ENCODE data around the gene TSPAN8.

Gene TSPAN8

DNA sequence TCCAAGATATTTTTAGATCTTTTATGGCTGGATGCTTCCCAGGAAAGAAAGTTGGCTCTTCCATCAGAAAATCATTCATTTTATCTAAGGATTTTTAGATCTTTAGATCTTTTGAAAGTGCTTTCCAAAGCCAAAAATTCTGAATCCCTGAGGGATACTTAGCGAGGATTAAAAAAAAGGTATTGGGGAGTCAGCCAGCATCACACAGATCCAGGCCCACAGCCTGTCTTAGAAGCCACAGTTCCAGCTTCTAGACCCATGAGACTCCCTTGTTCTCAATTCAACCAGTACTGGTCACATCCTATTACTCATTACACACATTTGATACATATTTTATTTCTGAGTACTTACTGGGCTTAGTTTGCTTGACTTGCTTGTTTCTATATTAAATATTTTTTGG, 49.9 kb downstream of the TSPAN8 start:
- H4K5ac ChIP-seq (ENCODE audit: low read length), result no peak overlapping the region
- H3K9ac ChIP-seq (ENCODE audit: low read length), result no peak overlapping the region
- H3K4me1 ChIP-seq (ENCODE audit: control insufficient read depth, low read depth, low read length), result no peaks in the 10 kb centered on the region
- H3K4ac ChIP-seq (ENCODE audit: low read depth, low read length), result no peak overlapping the region
- no peak overlapping the region for H2BK5ac ChIP-seq (ENCODE audit: low read length)
- no peak overlapping the region for H3K4me2 ChIP-seq (ENCODE audit: low read length)
- no peak overlapping the region for H4K8ac ChIP-seq (ENCODE audit: low read depth, low read length)
- H3K79me2 ChIP-seq (ENCODE audit: control insufficient read depth, insufficient read depth, low read length), result no peaks in the 10 kb centered on the region
- no peaks in the 10 kb centered on the region for H3K36me3 ChIP-seq (ENCODE audit: control insufficient read depth, insufficient read depth, low read length)
- H3K27ac ChIP-seq (ENCODE audit: low read depth, low read length), result no peak overlapping the region
- WGBS (ENCODE audit: extremely low coverage, insufficient coverage, low lambda C conversion rate), result no CpG with 5 or more reads among the region's 1 CpG
- H3K23ac ChIP-seq (ENCODE audit: low read length), result no peak overlapping the region
- H3K27me3 ChIP-seq (ENCODE audit: insufficient read depth, low read length, poor library complexity), result no peaks in the 10 kb centered on the region
- no peak overlapping the region for H3K56ac ChIP-seq (ENCODE audit: low read length)
- H2BK120ac ChIP-seq (ENCODE audit: low read depth, low read length), result no peak overlapping the region
- DNase-seq, result no peak
- no peaks in the 10 kb centered on the region for H3K79me1 ChIP-seq (ENCODE audit: low read length)
- no peak overlapping the region for H2AK5ac ChIP-seq (ENCODE audit: low read length)
- H2BK15ac ChIP-seq (replicated peaks; ENCODE audit: low read depth), result no peak overlapping the region
- no peak overlapping the region for H3K18ac ChIP-seq (ENCODE audit: low read length)
- no peak overlapping the region for H3K4me3 ChIP-seq (ENCODE audit: low read length)

GRCh38 chr12:71105956-71106355, 51.8 kb downstream of the TSPAN8 start:
- Histone ChIP-seq H2BK5ac (ENCODE audit: low read length) (no peak overlapping the region), H3K4ac (ENCODE audit: low read depth, low read length) (no peak overlapping the region), H3K23ac (ENCODE audit: low read length) (no peak overlapping the region), H2BK15ac (replicated peaks; ENCODE audit: low read depth) (no peak overlapping the region), H2AK5ac (ENCODE audit: low read length) (no peak overlapping the region), H3K79me2 (ENCODE audit: control insufficient read depth, insufficient read depth, low read length) (no peaks in the 10 kb centered on the region), H3K79me1 (ENCODE audit: low read length) (no peaks in the 10 kb centered on the region), H3K4me2 (ENCODE audit: low read length) (no peak overlapping the region), H4K8ac (ENCODE audit: low read depth, low read length) (no peak overlapping the region), H3K9ac (ENCODE audit: low read length) (no peak overlapping the region), H3K4me3 (ENCODE audit: low read length) (no peak overlapping the region), H4K5ac (ENCODE audit: low read length) (no peak overlapping the region), H3K4me1 (ENCODE audit: control insufficient read depth, low read depth, low read length) (no peaks in the 10 kb centered on the region), H3K18ac (ENCODE audit: low read length) (no peak overlapping the region), H3K27ac (ENCODE audit: low read depth, low read length) (no peak overlapping the region), H3K27me3 (ENCODE audit: insufficient read depth, low read length, poor library complexity) (no peaks in the 10 kb centered on the region), H3K36me3 (ENCODE audit: control insufficient read depth, insufficient read depth, low read length) (no peaks in the 10 kb centered on the region), H2BK120ac (ENCODE audit: low read depth, low read length) (no peak overlapping the region), H3K56ac (ENCODE audit: low read length) (no peak overlapping the region)
- DNase-seq, result no peak

DNA sequence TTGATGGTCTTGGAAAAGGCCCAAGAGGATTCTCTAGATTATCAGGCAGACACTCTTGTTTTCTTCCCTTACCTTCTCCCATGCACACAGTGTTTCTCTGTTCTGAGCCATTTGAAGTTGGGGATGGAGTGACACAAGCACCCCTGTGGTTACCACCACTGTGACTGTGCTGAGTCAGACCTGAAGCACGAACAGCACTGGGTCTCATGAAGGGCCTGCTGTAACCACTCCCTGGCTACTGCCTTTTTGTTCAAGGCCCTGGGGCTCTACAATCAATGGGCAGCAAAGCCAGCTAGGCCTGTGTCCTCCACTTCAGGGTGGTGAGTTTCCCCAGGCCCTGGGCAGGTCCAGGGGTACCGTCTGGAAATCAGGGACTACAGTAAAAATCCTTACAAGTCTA, 65.5 kb downstream of the TSPAN8 start:
- no peak overlapping the region for H3K18ac ChIP-seq (ENCODE audit: low read length)
- no peak overlapping the region for H2BK15ac ChIP-seq (replicated peaks; ENCODE audit: low read depth)
- no peak overlapping the region for H4K5ac ChIP-seq (ENCODE audit: low read length)
- H3K23ac ChIP-seq (ENCODE audit: low read length), result no peak overlapping the region
- H2BK120ac ChIP-seq (ENCODE audit: low read depth, low read length), result no peak overlapping the region
- no peaks in the 10 kb centered on the region for H3K36me3 ChIP-seq (ENCODE audit: control insufficient read depth, insufficient read depth, low read length)
- no peak overlapping the region for H4K8ac ChIP-seq (ENCODE audit: low read depth, low read length)
- H3K4me2 ChIP-seq (ENCODE audit: low read length), result no peak overlapping the region
- H3K4me1 ChIP-seq (ENCODE audit: control insufficient read depth, low read depth, low read length), result no peaks in the 10 kb centered on the region
- no peak overlapping the region for H3K4ac ChIP-seq (ENCODE audit: low read depth, low read length)
- H3K79me1 ChIP-seq (ENCODE audit: low read length), result no peaks in the 10 kb centered on the region
- no peak overlapping the region for H3K56ac ChIP-seq (ENCODE audit: low read length)
- no peak overlapping the region for H2BK5ac ChIP-seq (ENCODE audit: low read length)
- H2AK5ac ChIP-seq (ENCODE audit: low read length), result no peak overlapping the region
- H3K27ac ChIP-seq (ENCODE audit: low read depth, low read length), result no peak overlapping the region
- H3K9ac ChIP-seq (ENCODE audit: low read length), result no peak overlapping the region
- peak; percentile 26 for DNase-seq
- no peak overlapping the region for H3K4me3 ChIP-seq (ENCODE audit: low read length)
- no peaks in the 10 kb centered on the region for H3K27me3 ChIP-seq (ENCODE audit: insufficient read depth, low read length, poor library complexity)
- no CpG with 5 or more reads among the region's 2 CpGs for WGBS (ENCODE audit: extremely low coverage, insufficient coverage, low lambda C conversion rate)
- H3K79me2 ChIP-seq (ENCODE audit: control insufficient read depth, insufficient read depth, low read length), result no peaks in the 10 kb centered on the region

- Histone ChIP-seq H3K18ac (ENCODE audit: low read length) (no peak overlapping the region), H3K27ac (ENCODE audit: low read depth, low read length) (no peak overlapping the region), H3K4me2 (ENCODE audit: low read length) (no peak overlapping the region), H3K23ac (ENCODE audit: low read length) (no peak overlapping the region), H3K79me2 (ENCODE audit: control insufficient read depth, insufficient read depth, low read length) (no peaks in the 10 kb centered on the region), H3K4me3 (ENCODE audit: low read length) (no peak overlapping the region), H2AK5ac (ENCODE audit: low read length) (no peak overlapping the region), H2BK15ac (replicated peaks; ENCODE audit: low read depth) (no peak overlapping the region), H3K36me3 (ENCODE audit: control insufficient read depth, insufficient read depth, low read length) (no peaks in the 10 kb centered on the region), H3K27me3 (ENCODE audit: insufficient read depth, low read length, poor library complexity) (no peaks in the 10 kb centered on the region), H2BK120ac (ENCODE audit: low read depth, low read length) (no peak overlapping the region), H3K9ac (ENCODE audit: low read length) (no peak overlapping the region), H4K5ac (ENCODE audit: low read length) (no peak overlapping the region), H3K4me1 (ENCODE audit: control insufficient read depth, low read depth, low read length) (no peaks in the 10 kb centered on the region), H3K56ac (ENCODE audit: low read length) (no peak overlapping the region), H3K4ac (ENCODE audit: low read depth, low read length) (no peak overlapping the region), H4K8ac (ENCODE audit: low read depth, low read length) (no peak overlapping the region), H3K79me1 (ENCODE audit: low read length) (no peaks in the 10 kb centered on the region), H2BK5ac (ENCODE audit: low read length) (no peak overlapping the region)
- DNase-seq, result no peak
- no CpG with 5 or more reads among the region's 1 CpG for WGBS (ENCODE audit: extremely low coverage, insufficient coverage, low lambda C conversion rate)
Measured at GRCh38 chr12:71090971-71091370, 66.8 kb downstream of the TSPAN8 start.

DNA sequence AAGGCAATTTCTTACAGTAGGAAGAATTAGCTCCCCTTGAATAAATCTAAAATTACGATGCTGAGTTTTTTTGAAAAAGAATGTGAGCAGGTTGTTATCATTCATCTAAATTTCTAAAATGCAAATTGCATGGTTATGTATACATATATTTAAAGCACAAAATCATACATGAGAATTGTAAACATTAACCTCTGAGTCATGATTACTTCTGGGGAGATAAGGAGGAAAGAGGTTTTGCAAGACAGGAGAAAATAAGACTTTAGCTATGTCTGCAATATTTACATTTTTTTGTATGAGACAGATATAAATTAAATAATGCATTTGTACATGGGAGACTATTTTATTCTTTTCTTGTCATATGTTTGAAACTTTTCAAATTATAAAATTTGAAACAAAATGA, 72.2 kb downstream of the TSPAN8 start:
- no peak overlapping the region for H2BK5ac ChIP-seq (ENCODE audit: low read length)
- no peak overlapping the region for H4K8ac ChIP-seq (ENCODE audit: low read depth, low read length)
- no peak overlapping the region for H3K27ac ChIP-seq (ENCODE audit: low read depth, low read length)
- WGBS (ENCODE audit: extremely low coverage, insufficient coverage, low lambda C conversion rate), result no CpG with 5 or more reads among the region's 1 CpG
- no peaks in the 10 kb centered on the region for H3K79me1 ChIP-seq (ENCODE audit: low read length)
- H3K4me3 ChIP-seq (ENCODE audit: low read length), result no peak overlapping the region
- H3K36me3 ChIP-seq (ENCODE audit: control insufficient read depth, insufficient read depth, low read length), result no peaks in the 10 kb centered on the region
- no peak for DNase-seq
- no peaks in the 10 kb centered on the region for H3K79me2 ChIP-seq (ENCODE audit: control insufficient read depth, insufficient read depth, low read length)
- H3K23ac ChIP-seq (ENCODE audit: low read length), result no peak overlapping the region
- no peak overlapping the region for H3K18ac ChIP-seq (ENCODE audit: low read length)
- H3K27me3 ChIP-seq (ENCODE audit: insufficient read depth, low read length, poor library complexity), result no peaks in the 10 kb centered on the region
- H4K5ac ChIP-seq (ENCODE audit: low read length), result no peak overlapping the region
- no peak overlapping the region for H3K56ac ChIP-seq (ENCODE audit: low read length)
- H3K9ac ChIP-seq (ENCODE audit: low read length), result no peak overlapping the region
- no peak overlapping the region for H2AK5ac ChIP-seq (ENCODE audit: low read length)
- no peaks in the 10 kb centered on the region for H3K4me1 ChIP-seq (ENCODE audit: control insufficient read depth, low read depth, low read length)
- no peak overlapping the region for H2BK15ac ChIP-seq (replicated peaks; ENCODE audit: low read depth)
- H2BK120ac ChIP-seq (ENCODE audit: low read depth, low read length), result no peak overlapping the region
- H3K4me2 ChIP-seq (ENCODE audit: low read length), result no peak overlapping the region
- no peak overlapping the region for H3K4ac ChIP-seq (ENCODE audit: low read depth, low read length)

DNA sequence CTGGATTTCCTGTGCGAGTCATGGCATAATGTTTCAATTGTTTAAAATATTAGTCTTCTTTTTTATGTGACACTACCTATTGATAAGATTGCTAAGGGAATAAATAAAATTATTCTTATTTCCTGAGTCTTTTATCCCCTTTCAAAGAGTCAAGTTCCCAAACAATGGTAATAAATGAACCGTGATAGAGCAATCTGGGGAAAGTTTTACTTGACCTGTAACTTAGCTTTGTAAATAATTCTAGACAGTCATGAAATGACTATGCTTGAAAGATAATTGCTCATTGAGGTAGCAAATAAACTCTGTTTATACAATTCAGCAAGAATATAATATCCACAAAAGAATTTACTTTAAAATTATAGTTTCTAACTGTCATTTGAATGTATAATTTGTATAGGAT, 82.1 kb downstream of the TSPAN8 start:
- H2AK5ac ChIP-seq (ENCODE audit: low read length), result no peak overlapping the region
- no CpG with 5 or more reads among the region's 2 CpGs for WGBS (ENCODE audit: extremely low coverage, insufficient coverage, low lambda C conversion rate)
- no peaks in the 10 kb centered on the region for H3K27me3 ChIP-seq (ENCODE audit: insufficient read depth, low read length, poor library complexity)
- no peak overlapping the region for H3K4ac ChIP-seq (ENCODE audit: low read depth, low read length)
- no peak overlapping the region for H3K23ac ChIP-seq (ENCODE audit: low read length)
- H3K27ac ChIP-seq (ENCODE audit: low read depth, low read length), result no peak overlapping the region
- H3K56ac ChIP-seq (ENCODE audit: low read length), result no peak overlapping the region
- H2BK5ac ChIP-seq (ENCODE audit: low read length), result no peak overlapping the region
- no peak overlapping the region for H4K8ac ChIP-seq (ENCODE audit: low read depth, low read length)
- H2BK15ac ChIP-seq (replicated peaks; ENCODE audit: low read depth), result no peak overlapping the region
- H3K36me3 ChIP-seq (ENCODE audit: control insufficient read depth, insufficient read depth, low read length), result no peaks in the 10 kb centered on the region
- no peak overlapping the region for H4K5ac ChIP-seq (ENCODE audit: low read length)
- H3K18ac ChIP-seq (ENCODE audit: low read length), result no peak overlapping the region
- H3K79me2 ChIP-seq (ENCODE audit: control insufficient read depth, insufficient read depth, low read length), result no peaks in the 10 kb centered on the region
- DNase-seq, result no peak
- H3K9ac ChIP-seq (ENCODE audit: low read length), result no peak overlapping the region
- H2BK120ac ChIP-seq (ENCODE audit: low read depth, low read length), result no peak overlapping the region
- H3K4me1 ChIP-seq (ENCODE audit: control insufficient read depth, low read depth, low read length), result no peaks in the 10 kb centered on the region
- H3K4me3 ChIP-seq (ENCODE audit: low read length), result no peak overlapping the region
- no peak overlapping the region for H3K4me2 ChIP-seq (ENCODE audit: low read length)
- no peaks in the 10 kb centered on the region for H3K79me1 ChIP-seq (ENCODE audit: low read length)
